ENCODE data around the gene PPIF. TPM values are rescaled to one million over a fixed set of nuclear protein-coding genes. Genes with fewer than 3 reads are reported as not detected.

PPIF gene
- total RNA-seq, 2 donors from 2014 or later, result 30.6 to 69.1 TPM

DNA sequence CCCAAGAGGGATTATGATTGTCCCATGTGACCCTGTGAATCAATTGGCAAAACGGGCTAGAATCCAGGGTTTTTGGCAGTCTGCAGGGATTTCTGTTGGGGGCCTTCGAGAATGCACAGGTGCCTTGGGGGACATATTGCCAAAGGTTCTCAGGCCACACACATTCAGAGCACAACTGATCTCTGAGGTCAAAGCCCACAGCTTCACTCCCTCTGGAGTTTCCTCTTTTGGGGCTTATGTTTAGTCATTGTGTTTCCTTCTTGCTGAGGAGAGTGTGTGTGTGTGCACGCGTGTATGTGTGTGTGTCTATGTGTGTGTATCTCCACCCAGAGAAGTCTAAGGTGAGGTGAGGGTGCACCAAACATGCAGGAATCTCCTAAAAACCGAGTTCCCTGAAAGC lies 8.8 kb downstream of the PPIF start:
- H3K27ac ChIP-seq, result no peak overlapping the region
- TF ChIP-seq, protein P1, sequence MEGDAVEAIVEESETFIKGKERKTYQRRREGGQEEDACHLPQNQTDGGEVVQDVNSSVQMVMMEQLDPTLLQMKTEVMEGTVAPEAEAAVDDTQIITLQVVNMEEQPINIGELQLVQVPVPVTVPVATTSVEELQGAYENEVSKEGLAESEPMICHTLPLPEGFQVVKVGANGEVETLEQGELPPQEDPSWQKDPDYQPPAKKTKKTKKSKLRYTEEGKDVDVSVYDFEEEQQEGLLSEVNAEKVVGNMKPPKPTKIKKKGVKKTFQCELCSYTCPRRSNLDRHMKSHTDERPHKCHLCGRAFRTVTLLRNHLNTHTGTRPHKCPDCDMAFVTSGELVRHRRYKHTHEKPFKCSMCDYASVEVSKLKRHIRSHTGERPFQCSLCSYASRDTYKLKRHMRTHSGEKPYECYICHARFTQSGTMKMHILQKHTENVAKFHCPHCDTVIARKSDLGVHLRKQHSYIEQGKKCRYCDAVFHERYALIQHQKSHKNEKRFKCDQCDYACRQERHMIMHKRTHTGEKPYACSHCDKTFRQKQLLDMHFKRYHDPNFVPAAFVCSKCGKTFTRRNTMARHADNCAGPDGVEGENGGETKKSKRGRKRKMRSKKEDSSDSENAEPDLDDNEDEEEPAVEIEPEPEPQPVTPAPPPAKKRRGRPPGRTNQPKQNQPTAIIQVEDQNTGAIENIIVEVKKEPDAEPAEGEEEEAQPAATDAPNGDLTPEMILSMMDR (IDR thresholded peaks at IDR 0.05), result no peak
- TF ChIP-seq POLR2A (IDR thresholded peaks at IDR 0.05), result no peak
- no peak for TF ChIP-seq POLR2AphosphoS5 (IDR thresholded peaks at IDR 0.05)
- H3K27me3 ChIP-seq (replicated peaks; ENCODE audit: insufficient read depth), result no peaks in the 10 kb centered on the region
- no peak overlapping the region for H3K4me3 ChIP-seq
- WGBS, result 86% methylated on average over 5 of the region's 5 CpGs
- no peak for DNase-seq (ENCODE audit: low spot score)
- peaks cover 0 to 5% of the 10 kb centered on the region in 2 donors for H3K36me3 ChIP-seq
- no peaks in the 10 kb centered on the region for H3K9me3 ChIP-seq
- H3K4me1 ChIP-seq (replicated peaks), result no peaks in the 10 kb centered on the region
- intact Hi-C loops (cut with DNase I), result no loop called here

DNA sequence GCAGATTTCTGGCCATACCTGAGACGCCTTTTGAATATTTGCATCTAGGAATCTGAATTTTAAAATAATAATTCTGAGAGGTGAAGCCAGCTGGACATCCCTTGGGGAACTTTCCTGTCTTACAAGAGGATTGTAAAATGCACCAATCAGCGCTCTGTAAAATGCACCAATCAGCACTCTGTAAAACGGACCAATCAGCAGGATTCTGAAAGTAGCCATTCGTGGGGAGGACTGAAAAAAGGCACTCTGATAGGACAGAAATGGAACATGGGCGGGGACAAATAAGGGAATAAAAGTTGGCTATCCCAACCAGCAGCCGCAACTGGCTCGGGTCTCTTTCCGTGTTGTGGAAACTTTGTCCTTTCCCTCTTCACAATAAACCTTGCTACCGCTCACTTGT lies 9.9 kb downstream of the PPIF start:
- Histone ChIP-seq H3K9me3 (no peaks in the 10 kb centered on the region), H3K27ac (no peak overlapping the region), H3K4me3 (no peak overlapping the region), H3K36me3 (peaks cover 0 to 5% of the 10 kb centered on the region in 2 donors), H3K27me3 (replicated peaks; ENCODE audit: insufficient read depth) (no peaks in the 10 kb centered on the region), H3K4me1 (replicated peaks) (no peaks in the 10 kb centered on the region)
- intact Hi-C loops (cut with DNase I), result no loop called here
- TF ChIP-seq POLR2A (IDR thresholded peaks at IDR 0.05) (no peak), POLR2AphosphoS5 (IDR thresholded peaks at IDR 0.05) (no peak)
- TF ChIP-seq, protein P1 (IDR thresholded peaks at IDR 0.05), result no peak
- DNase-seq (ENCODE audit: low spot score), result no peak
- 96% methylated on average over 9 of the region's 9 CpGs for WGBS

DNA sequence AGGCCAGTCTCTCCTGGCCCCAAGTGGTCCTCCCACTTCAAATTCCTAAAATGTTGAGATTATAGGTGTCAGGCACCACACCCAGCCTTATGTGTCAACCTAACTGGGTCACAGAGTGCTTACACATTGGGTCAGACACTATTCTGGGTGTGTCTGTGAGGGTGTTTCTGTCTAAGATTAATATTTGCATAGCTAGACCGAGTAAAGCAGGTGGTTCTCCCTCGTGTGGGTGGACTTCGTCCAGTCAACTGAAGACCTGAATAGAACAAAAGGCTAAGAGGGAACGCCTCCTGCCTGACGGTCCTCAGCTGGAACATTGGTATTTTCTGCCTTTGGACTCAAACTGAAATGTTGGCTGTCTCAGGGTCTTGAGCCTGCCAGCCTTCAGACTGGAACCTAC lies 11.5 kb downstream of the PPIF start:
- DNase-seq (ENCODE audit: low spot score), result no peak
- TF ChIP-seq, protein P1 (IDR thresholded peaks at IDR 0.05), result no peak
- TF ChIP-seq POLR2A (IDR thresholded peaks at IDR 0.05), result no peak
- TF ChIP-seq POLR2AphosphoS5 (IDR thresholded peaks at IDR 0.05), result peak; percentile 35
- H3K27me3 ChIP-seq (replicated peaks; ENCODE audit: insufficient read depth), result no peaks in the 10 kb centered on the region
- no peak overlapping the region for H3K4me3 ChIP-seq
- H3K36me3 ChIP-seq, result peaks cover 0 to 3% of the 10 kb centered on the region in 2 donors
- 49% methylated on average over 5 of the region's 5 CpGs for WGBS
- no peaks in the 10 kb centered on the region for H3K9me3 ChIP-seq
- intact Hi-C loops (cut with DNase I), result no loop called here
- no peaks in the 10 kb centered on the region for H3K4me1 ChIP-seq (replicated peaks)
- H3K27ac ChIP-seq, result no peak overlapping the region

DNA sequence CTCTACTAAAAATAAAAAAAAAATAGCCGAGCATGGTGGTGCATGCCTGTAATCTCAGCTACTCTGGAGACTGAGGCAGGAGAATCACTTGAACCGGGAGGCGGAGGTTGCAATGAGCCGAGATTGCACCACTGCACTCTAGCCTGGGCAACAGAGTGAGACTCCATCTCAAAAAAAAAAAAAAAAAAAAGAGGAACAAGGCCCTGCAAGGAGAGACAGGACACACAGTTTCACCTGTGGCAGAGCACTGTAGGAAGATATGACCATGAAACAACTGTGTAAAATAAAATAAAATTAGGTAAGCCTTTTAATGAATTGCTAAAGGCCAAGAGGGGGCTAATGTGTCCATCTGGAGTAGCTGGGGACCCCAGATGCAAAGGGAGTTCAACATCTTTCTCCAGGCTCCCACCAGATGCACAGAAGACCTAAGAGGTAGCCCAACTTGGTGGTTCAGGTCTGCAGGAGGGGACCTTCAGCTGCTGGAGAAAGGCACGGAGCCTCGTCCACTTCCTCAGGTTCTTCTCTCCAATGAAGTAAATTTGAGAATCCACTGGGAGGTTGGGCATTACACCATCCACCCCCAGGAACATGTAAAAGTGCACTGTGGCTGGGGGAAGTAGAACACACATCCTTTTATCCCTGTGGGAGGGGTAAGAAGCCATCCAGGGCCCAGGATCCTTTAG lies 12.7 kb downstream of the PPIF start:
- 90% methylated on average over 6 of the region's 6 CpGs for WGBS

More for the DNA sequence above, 12.7 kb downstream of the PPIF start:
- H3K9me3 ChIP-seq, result no peaks in the 10 kb centered on the region
- no peak for DNase-seq (ENCODE audit: low spot score)
- H3K27ac ChIP-seq, result no peak overlapping the region
- no peaks in the 10 kb centered on the region for H3K4me1 ChIP-seq (replicated peaks)
- no peaks in the 10 kb centered on the region for H3K36me3 ChIP-seq
- H3K4me3 ChIP-seq, result no peak overlapping the region
- no peaks in the 10 kb centered on the region for H3K27me3 ChIP-seq (replicated peaks; ENCODE audit: insufficient read depth)
- TF ChIP-seq POLR2A (IDR thresholded peaks at IDR 0.05), result no peak
- TF ChIP-seq POLR2AphosphoS5 (IDR thresholded peaks at IDR 0.05), result no peak
- TF ChIP-seq, protein P1 (IDR thresholded peaks at IDR 0.05), result no peak
- intact Hi-C loops (cut with DNase I), result no loop called here
